HPDE6-E6E7 (cell line): Measurements from ENCODE around the gene CD68.
"Not testable (repeated sequence)": the region's sequence is repeated elsewhere in the genome, so short reads cannot be mapped to it uniquely, and the experiment has no call there.

Source experiments
- DNase-seq: peaks from one replicate; pipeline ENCODE4 v3.0.0; 2011; ENCODE audit warnings: missing footprints; ENCODE audit errors: extremely low spot score

The CD68 gene

DNA sequence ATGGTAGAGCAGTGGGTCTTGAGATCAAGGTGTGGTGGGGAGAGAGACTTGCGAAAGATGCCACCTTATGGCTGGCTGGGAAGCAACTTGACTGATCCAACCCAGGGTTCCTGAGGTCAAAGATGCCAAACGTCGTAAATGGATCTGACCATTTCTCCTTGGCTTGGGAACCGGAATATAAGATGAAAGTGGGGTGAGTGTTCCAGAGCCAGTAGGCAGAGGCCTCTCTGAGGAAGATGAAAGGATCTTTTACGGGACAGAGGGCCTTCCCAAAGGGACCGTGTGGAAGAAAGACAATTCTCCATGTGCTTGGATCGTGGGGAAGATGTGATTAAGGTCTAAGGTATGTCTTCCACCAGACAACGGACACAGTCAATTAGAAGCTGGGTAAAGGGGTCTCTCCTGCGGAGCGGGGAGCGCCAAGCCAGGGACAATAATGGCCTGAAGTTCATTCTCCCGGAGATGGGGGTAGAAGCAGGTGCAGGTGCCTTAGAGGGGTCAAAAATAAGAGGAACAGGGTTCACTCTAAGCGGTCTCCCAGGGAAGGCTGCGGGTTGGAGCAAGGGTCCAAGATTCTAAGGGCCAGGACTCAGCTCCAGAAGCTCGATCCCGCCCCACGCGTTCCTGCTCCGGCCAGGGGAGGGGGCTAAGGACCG, 34.5 kb downstream of the CD68 start:
- DNase-seq: no peak

DNA sequence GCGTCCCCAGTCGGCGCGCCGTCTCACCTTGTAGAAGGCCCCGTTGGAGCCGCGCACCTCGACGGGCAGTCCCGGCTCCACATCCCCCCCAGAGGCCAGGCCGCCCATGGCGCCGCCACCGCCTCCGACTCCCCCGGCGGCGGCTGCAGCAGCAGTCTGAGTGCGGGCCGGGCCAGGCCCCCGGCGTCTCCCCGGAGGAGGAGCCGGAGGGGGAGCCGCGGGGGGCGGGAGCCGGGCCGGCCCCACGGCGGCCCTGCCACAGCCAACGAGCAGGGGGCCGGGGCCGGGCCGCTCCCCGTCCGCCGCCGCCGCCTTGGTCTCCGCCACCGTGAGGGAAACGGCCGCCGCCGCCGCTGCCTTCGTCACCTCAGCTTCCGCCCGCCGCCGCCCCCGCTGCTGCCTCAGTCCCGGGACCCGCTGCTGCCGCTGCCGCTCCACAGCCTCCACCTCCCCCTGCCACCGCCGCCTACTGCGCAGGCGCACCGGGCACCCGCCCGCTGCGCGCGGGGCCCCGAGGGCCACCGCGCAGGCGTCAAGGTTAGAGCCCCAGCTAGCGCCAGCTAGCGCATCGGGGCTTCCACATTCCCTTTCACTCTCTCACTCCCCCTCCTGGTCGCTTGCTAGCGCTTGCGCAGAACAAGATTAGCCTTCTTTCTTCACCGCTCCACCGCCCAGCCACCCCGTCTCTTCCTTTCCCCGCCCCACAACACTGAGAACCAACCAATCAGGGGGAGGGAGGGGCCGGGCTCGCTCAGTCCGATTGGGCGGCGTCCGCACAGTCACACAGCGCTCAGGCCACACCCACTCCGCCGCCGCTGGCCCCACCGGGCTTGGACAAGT, 35.2 kb downstream of the CD68 start, which contains the start of gene FXR2:
Gene FXR2 (minus strand): TSS at position 473 of the 840 bp plus-strand sequence. CDS start 365 bp downstream, at position 108.
- peak; percentile 100 for DNase-seq

DNA sequence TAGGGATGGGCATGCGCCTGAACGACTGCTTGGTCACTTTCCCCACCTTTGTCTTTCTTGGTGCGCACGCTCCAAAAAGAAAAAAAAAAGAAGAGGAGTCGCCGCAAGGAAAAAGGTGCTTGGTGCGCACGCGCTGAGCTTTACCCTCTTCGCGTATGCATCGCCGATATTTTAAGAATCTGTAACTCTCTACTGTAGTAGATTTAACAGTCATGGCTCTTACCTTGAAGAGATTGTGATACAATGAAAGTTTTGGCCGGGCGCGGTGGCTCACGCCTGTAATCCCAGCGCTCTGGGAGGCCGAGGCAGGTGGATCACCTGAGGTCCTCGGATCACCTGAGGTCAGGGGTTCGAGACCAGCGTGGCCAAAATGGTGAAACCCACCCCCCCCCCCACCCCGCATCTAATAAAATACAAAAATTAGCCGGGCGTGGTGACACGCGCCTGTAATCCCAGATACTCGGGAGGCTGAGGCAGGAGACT, 35.9 kb downstream of the CD68 start:
- DNase-seq: no peak

DNA sequence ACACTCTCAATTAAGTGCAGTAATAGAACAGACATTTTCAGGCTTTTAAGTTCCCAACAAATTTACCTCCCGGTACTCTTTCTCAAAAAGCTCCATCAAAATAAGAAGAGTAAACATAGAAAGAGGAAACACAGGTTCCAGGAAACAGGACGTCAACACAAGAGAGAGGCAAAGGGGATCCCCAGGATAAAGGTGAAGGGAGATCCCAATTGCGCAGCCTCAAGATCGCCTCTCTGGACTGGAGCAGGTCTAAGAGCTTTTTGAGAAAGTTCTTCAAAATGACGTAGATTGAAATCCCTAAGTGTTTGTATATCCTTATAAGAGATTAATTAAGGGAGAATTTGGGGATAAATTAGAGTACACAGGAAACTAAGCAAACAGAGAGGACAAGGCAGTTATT, 39.2 kb downstream of the CD68 start:
- no peak for DNase-seq

DNA sequence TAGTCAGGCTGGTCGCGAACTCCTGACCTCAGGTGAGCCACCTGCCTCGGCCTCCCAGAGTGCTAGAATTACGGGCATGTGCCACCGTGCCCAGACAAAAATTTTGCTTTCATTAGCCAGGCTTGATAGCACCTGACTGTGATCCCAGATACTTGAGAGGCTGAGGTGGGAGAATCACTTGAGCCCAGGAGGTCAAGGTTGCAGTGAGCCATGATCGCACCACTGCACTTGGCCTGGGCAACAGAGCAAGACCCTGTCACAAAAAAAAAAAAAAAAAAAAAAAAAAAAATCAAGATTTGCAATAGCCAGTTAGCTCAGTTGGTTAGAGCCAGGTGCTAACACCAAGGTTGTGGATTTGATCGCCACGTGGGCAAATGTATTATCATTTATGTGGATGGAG, 41.4 kb downstream of the CD68 start:
- no peak for DNase-seq

DNA sequence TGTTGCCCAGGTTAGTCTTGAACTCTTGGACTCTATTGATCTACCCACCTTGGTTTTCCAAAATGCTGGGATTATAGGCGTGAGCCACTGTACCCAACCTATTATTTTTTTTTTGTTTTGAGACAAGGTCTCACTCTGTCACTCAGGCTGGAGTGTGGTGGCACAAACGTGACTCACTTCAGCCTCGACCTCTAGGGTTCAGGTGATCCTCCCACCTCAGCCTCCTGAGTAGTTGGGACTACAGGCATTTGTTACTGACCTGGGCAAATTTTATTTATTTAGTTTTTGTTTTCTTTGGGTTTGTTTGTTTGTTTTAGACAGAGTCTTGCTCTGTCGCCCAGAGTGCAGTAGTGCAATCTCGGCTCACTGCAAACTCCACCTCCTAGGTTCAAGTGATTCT, 44.2 kb downstream of the CD68 start:
- no peak for DNase-seq

DNA sequence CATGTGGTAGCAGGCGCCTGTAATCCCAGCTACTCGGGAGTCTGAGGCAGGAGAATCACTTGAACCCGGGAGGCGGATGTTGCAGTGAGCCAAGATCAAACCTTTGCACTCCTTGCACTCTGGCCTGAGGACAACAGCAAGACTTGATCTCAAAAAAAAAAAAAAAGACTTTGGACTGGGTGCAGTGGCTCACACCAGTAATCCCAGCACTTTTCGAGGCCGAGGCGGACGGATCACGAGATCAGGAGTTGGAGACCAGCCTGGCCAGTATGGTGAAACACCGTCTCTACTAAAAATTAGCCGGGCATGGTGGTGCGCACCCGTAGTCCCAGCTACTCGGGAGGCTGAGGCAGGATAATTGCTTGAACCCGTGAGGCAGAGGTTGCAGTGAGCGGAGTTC, 46.3 kb downstream of the CD68 start:
- DNase-seq: not testable (repeated sequence)

DNA sequence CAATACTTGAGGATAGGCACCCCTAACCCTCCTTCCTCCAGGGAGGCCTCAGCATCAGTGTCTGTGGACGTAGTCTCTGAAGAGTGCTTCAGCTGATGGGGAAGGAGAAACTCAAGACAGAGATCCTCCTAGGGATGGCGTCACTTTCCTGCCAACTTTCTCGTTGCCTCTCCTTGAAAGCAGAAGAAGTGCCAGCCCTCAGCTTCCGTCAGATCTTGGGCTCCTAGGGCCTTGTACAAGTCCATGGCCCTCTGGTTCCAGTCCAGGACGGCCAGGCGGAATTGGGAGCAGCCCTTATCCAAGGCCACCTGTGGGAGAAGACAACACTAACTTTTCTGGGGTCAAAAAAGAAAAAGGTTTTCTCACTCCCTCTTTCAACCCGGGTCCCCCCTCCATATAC, 46.9 kb downstream of the CD68 start:
- DNase-seq: no peak

DNA sequence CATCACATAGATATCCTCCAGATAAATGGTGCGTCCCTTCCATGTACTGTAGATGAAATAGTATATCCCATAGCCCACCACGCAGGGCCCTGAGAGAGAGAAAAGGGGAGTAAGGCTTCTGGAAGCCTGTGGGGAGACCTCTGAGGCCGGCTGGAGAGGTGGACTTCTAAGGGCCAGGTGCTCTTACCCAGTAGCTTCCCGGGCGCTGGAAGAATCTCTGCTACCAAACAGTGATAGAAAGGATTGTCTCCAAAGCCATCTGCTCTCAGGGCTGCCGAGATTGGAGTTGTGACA, 47.5 kb downstream of the CD68 start:
- no peak for DNase-seq

DNA sequence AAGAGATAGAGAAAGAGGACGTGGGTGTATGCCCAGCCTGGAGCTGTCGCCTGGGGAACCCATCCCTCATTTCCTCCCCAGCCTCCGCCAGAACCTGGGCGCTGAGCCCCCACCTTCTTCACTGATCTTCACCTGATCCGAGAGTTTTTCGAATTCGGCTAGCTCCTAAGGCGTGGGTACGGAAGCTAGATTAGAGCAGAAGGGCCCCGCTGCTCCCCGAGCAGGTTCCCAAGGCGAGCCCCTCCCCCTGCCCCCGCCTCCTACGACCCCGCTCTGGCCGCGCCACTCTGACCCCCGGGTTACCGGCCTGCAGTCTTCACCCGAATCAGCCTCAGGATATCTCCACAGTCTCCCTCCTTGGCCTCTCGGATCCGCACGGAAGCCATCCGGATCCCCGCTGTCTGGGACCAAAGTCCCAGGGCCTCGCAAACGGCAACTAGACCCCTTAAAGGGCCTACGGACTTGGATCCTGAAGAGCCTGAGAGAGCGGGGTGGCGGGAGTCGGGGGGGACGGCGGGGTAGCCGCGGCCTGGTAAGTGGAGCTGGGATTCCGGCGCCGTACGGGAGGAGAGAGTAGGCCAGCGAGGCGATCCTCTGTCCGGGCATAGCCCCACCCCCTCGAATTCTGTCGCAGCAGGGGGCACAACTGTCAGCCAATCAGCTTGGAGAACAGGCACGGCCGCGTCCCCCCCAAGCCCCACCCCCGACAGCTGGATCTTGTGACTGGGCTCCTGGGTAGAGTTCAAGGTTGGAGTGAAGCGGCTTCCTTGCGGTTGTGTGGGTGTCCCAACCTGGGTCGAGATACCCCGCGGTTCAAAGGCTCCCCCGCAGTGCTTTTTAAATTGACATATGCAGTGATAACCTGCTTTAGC, 48.0 kb downstream of the CD68 start, which contains the start of gene SAT2:
Gene SAT2 (minus strand): TSS at position 572 of the 872 bp plus-strand sequence. CDS start 186 bp downstream, at position 386.
- peak; percentile 93 for DNase-seq

DNA sequence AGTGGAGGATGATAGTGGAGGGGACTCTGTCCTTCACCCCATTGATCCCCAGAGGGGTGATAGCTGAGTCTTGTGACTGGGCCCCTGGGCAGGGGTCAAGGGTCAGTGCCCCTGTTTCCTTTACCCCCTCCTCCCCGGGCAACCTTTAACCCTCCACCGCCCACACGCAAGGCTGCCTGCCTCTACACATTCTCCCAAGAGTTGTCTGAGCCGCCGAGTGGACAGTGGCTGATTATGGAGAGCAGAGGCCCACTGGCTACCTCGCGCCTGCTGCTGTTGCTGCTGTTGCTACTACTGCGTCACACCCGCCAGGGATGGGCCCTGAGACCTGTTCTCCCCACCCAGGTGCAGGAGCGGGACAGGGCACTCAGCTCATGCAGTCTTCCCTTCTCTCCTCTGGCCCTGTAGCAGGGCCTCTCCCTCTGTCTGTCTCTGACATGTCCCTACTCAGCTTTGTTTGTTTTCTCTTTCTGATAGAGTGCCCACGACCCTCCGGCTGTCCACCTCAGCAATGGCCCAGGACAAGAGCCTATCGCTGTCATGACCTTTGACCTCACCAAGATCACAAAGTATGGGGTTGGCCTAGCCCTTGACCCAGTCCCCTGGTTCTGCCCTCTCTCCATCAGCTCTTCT, 50.6 kb downstream of the CD68 start, which contains the start of gene SHBG:
Gene SHBG (plus strand): TSS at position 197 of the 633 bp plus-strand sequence. CDS start 38 bp downstream, at position 235.
- DNase-seq: no peak
